Right atrium auricular region (tissue), 2 donors: ENCODE results near the gene EPHA4. TPM values are rescaled to one million over a fixed set of nuclear protein-coding genes. Genes with fewer than 3 reads are reported as not detected.

Experiments
- DNase-seq: peaks from one replicate; pipeline ENCODE4 v3.0.0-alpha.2; 2019; ENCODE audit warnings: low spot score
- H3K27ac ChIP-seq, 2 donors: fragments of 200-600 bp; sonication (generic); 1 replicate in 1 of 2; 2 replicates in 1 of 2; pipeline ENCODE4 v1.5.1; 2016 to 2019
- H3K27me3 ChIP-seq, 2 donors: fragments of 200-600 bp; sonication (generic); one replicate each; pipeline versions ENCODE4 v1.5.1 to v1.6.0; 2017 to 2019
- H3K36me3 ChIP-seq: fragments of 200-600 bp; sonication (generic); one replicate; pipeline ENCODE4 v1.5.1; 2016
- H3K4me1 ChIP-seq, 2 donors: fragments of 200-600 bp; sonication (generic); one replicate each; pipeline versions ENCODE4 v1.5.1 to v1.6.0; 2017 to 2019
- H3K4me3 ChIP-seq, 2 donors: fragments of 200-600 bp; sonication (generic); 1 replicate in 1 of 2; 2 replicates in 1 of 2; pipeline ENCODE4 v1.5.1; 2017 to 2019; ENCODE audit warnings: mild to moderate bottlenecking in 1 of 2, moderate library complexity in 1 of 2
- H3K9me3 ChIP-seq, 2 donors: fragments of 200-600 bp; sonication (generic); one replicate each; pipeline ENCODE4 v1.5.1; 2019
- CTCF ChIP-seq, 2 donors: fragments of 200-600 bp; sonication (generic); IDR thresholded peaks; one replicate each; pipeline ENCODE4 v1.5.1; 2019; ENCODE audit warnings: antibody characterized with exemption in 2 of 2
- total RNA-seq, 2 donors: library from RNA; depleted of rRNA; stranded (reverse); fragments of >200 nt; gene quantifications; one replicate each; pipeline ENCODE4 v1.1.0, GENCODE V29; 2016

The EPHA4 gene
- total RNA-seq, 2 donors from 2014 or later: 74.2 to 107 TPM

GRCh38 chr2:221581986-221582385 lies 9.9 kb upstream of the EPHA4 start:
- Histone ChIP-seq H3K9me3 (no peaks in the 10 kb centered on the region), H3K27ac (no peak overlapping the region), H3K36me3 (no peaks in the 10 kb centered on the region), H3K4me3 (no peak overlapping the region), H3K27me3 (peaks cover 0 to 2% of the 10 kb centered on the region in 2 donors), H3K4me1 (no peaks in the 10 kb centered on the region)
- no peak for TF ChIP-seq CTCF (IDR thresholded peaks at IDR 0.05)
- no peak for DNase-seq

GRCh38 chr2:221574231-221574570 lies 2.1 kb upstream of the EPHA4 start:
- H3K9me3 ChIP-seq: no peaks in the 10 kb centered on the region
- H3K27me3 ChIP-seq: no peaks in the 10 kb centered on the region
- peak overlapping the region; percentile 67 to 87 for H3K4me3 ChIP-seq
- no peak for DNase-seq
- H3K36me3 ChIP-seq: no peaks in the 10 kb centered on the region
- H3K4me1 ChIP-seq: peaks cover 0 to 28% of the 10 kb centered on the region in 2 donors
- TF ChIP-seq CTCF (IDR thresholded peaks at IDR 0.05): no peak
- peak overlapping the region; percentile 90 to 91 for H3K27ac ChIP-seq

- peak; percentile 88 for DNase-seq
- peak; percentile 94 to 99 for TF ChIP-seq CTCF (IDR thresholded peaks at IDR 0.05)
- Histone ChIP-seq H3K27me3 (no peaks in the 10 kb centered on the region), H3K9me3 (no peaks in the 10 kb centered on the region), H3K36me3 (peaks cover under 1% of the 10 kb centered on the region), H3K4me3 (peak overlapping the region; percentile 67 to 87), H3K4me1 (peaks cover 0 to 31% of the 10 kb centered on the region in 2 donors), H3K27ac (peak overlapping the region; percentile 90 to 91)
Observed at GRCh38 chr2:221573430-221574230, 1.5 kb upstream of the EPHA4 start.

- Histone ChIP-seq H3K9me3 (no peaks in the 10 kb centered on the region), H3K4me3 (peak overlapping the region; percentile 67 to 87), H3K27me3 (no peaks in the 10 kb centered on the region), H3K27ac (peak overlapping the region; percentile 90 to 91), H3K36me3 (peaks cover 6% of the 10 kb centered on the region), H3K4me1 (peaks cover 0 to 37% of the 10 kb centered on the region in 2 donors)
- TF ChIP-seq CTCF (IDR thresholded peaks at IDR 0.05): no peak
- DNase-seq: no peak
Observed at GRCh38 chr2:221572821-221573429, 821 bp upstream of the EPHA4 start.

GRCh38 chr2:221571551-221572218 lies 419 bp downstream of the EPHA4 start:
- DNase-seq: no peak
- peak overlapping the region; percentile 76 to 91 for H3K27ac ChIP-seq
- H3K27me3 ChIP-seq: no peaks in the 10 kb centered on the region
- H3K4me1 ChIP-seq: peaks cover 0 to 46% of the 10 kb centered on the region in 2 donors
- peak overlapping the region; percentile 67 to 87 for H3K4me3 ChIP-seq
- TF ChIP-seq CTCF (IDR thresholded peaks at IDR 0.05): no peak
- H3K36me3 ChIP-seq: peaks cover 6% of the 10 kb centered on the region
- H3K9me3 ChIP-seq: no peaks in the 10 kb centered on the region
